IMR-90 (cell line): ENCODE data around the gene ABHD12.
"Not testable (repeated sequence)": the region's sequence is repeated elsewhere in the genome, so short reads cannot be mapped to it uniquely, and the experiment has no call there.

ENCODE experiments used
- CEBPB ChIP-seq: IDR thresholded peaks from 2 replicates; pipeline ENCODE4 v1.6.1; 2012; ENCODE audit warnings: low read depth, low read length, improper control_type of control experiment
- CTCF ChIP-seq: conservative IDR thresholded peaks from 2 replicates; pipeline ENCODE4 v1.5.1; 2012; ENCODE audit warnings: mild to moderate bottlenecking, low read depth, low read length, improper control_type of control experiment
- POLR2A ChIP-seq: IDR thresholded peaks from 2 replicates; pipeline ENCODE4 v1.6.1; 2012; ENCODE audit warnings: mild to moderate bottlenecking, low read depth, low read length
- RAD21 ChIP-seq: IDR thresholded peaks from 2 replicates; pipeline ENCODE4 v1.6.1; 2012; ENCODE audit warnings: low read length, improper control_type of control experiment
- USF2 ChIP-seq: fragments of 150-350 bp; IDR thresholded peaks from 2 replicates; pipeline ENCODE4 v1.6.1; 2017; ENCODE audit warnings: mild to moderate bottlenecking, antibody characterized with exemption, low read length, low read depth

- TF ChIP-seq USF2, RAD21, POLR2A, CTCF, CEBPB: not testable (repeated sequence)
Observed at GRCh38 chr20:25312716-25313115, 77.9 kb downstream of the ABHD12 start.
